K562 (cell line): ENCODE measurements around the gene PRR7. TPM values are rescaled to one million over a fixed set of nuclear protein-coding genes. Genes with fewer than 3 reads are reported as not detected.

Source experiments
- ATF4 ChIP-seq: fragments of 450-650 bp; formaldehyde crosslinking; IDR thresholded peaks from 2 replicates; pipeline ENCODE4 v1.4.0; 2022; ENCODE audit warnings: mild to moderate bottlenecking, moderate library complexity
- POLR3A ChIP-seq: IDR thresholded peaks from 2 replicates; pipeline ENCODE4 v1.6.1; 2011; ENCODE audit warnings: borderline replicate concordance, mild to moderate bottlenecking, moderate library complexity; ENCODE audit not compliant: insufficient read length, insufficient read depth; ENCODE audit errors: extremely low read depth
- PRDM10 ChIP-seq: fragments of 450-650 bp; IDR thresholded peaks from 2 replicates; pipeline ENCODE4 v1.6.1; 2018; ENCODE audit not compliant: partially characterized antibody
- ZBTB33 ChIP-seq: sonication (generic); formaldehyde crosslinking; IDR thresholded peaks from 2 replicates; pipeline ENCODE4 v1.8.1; 2023; ENCODE audit warnings: mild to moderate bottlenecking, missing genetic modification reagents
- ZNF134 ChIP-seq: fragments of 250-450 bp; sonication (Bioruptor Pico); conservative IDR thresholded peaks from 2 replicates; pipeline ENCODE4 v1.4.0; 2020
- ZNF407 ChIP-seq: fragments of 450-650 bp; IDR thresholded peaks from 2 replicates; pipeline ENCODE4 v1.6.1; 2016; ENCODE audit warnings: low read depth
- ZNF639 ChIP-seq, 2 experiments: fragments of 200-800 bp in 1 of 2; sonication (Bioruptor generic) in 1 of 2; sonication (generic) in 1 of 2; formaldehyde crosslinking in 1 of 2; IDR thresholded peaks in 1 of 2; conservative IDR thresholded peaks in 1 of 2; 2 replicates each; pipeline versions ENCODE4 v1.5.0 to v1.6.1; 2016 to 2020; ENCODE audit warnings: missing compliant biosample characterization in 1 of 2, missing genetic modification characterization in 1 of 2, missing genetic modification reagents in 1 of 2
- polyA plus RNA-seq, 8 experiments: library from polyadenylated mRNA; depleted of rRNA in 4 of 8; stranded (reverse) in 5 of 8; unstranded in 3 of 8; fragments of >200 nt; fragmentation: Nextera tagmentation in 2 of 8; fragmentation: Illumina TruSeq in 1 of 8; extraction: Ambion mirVana in 2 of 8; extraction: Trizol in 1 of 8; gene quantifications; 2 replicates each; pipeline versions ENCODE4 v1.2.1 to v1.2.3, GENCODE V29; 2011 to 2014; ENCODE audit warnings: inconsistent platforms in 1 of 8, missing spikeins in 1 of 8
- total RNA-seq, 7 experiments: library from RNA; depleted of rRNA in 6 of 7; stranded (reverse); fragments of >200 nt in 6 of 7; fragmentation: Illumina TruSeq in 2 of 7; extraction: Trizol in 2 of 7; gene quantifications; 2 replicates each; pipeline versions ENCODE4 v1.2.1 to v1.2.3, GENCODE V29; 2011 to 2021; ENCODE audit warnings: low replicate concordance in 1 of 7

The PRR7 gene
- total and polyA plus RNA-seq, 9 of the 15 experiments (the other 6 are each of a cell fraction or from before 2014, with no cell fraction given) = 0.80 to 11.3 (median 10.4) TPM; not detected in 4

GRCh38 chr5:177494346-177495195 is 48.0 kb downstream of the PRR7 start (continued):
- TF ChIP-seq PRDM10 (no peak), ZNF639 (CRISPR knock-in tag; conservative IDR thresholded peaks at IDR 0.05 in 1 of 2, IDR thresholded peaks at IDR 0.05 in 1 of 2) (no peak), POLR3A (no peak), ZNF407 (no peak), ZNF134 (CRISPR knock-in tag) (no peak), ZBTB33 (no peak), ATF4 (no peak)
